Endothelial cell (in vitro differentiated cells): Measurements from ENCODE around the gene DOCK4. TPM values are rescaled to one million over a fixed set of nuclear protein-coding genes. Genes with fewer than 3 reads are reported as not detected.

Experiments used
- DNase-seq: peaks from one replicate; pipeline ENCODE4 v3.0.0; 2021; ENCODE audit warnings: low spot score
- H3K27ac Mint-ChIP-seq: one replicate; pipeline ENCODE4 v1.8.0; 2021; ENCODE audit warnings: mixed read lengths, inconsistent platforms; ENCODE audit not compliant: unreplicated experiment
- H3K27me3 Mint-ChIP-seq: one replicate; pipeline ENCODE4 v1.8.0; 2021; ENCODE audit warnings: mild to moderate bottlenecking, moderate library complexity, mixed read lengths, inconsistent platforms; ENCODE audit not compliant: unreplicated experiment
- H3K36me3 Mint-ChIP-seq: one replicate; pipeline ENCODE4 v1.8.0; 2021; ENCODE audit warnings: mild to moderate bottlenecking, low read depth, mixed read lengths, inconsistent platforms; ENCODE audit not compliant: unreplicated experiment
- H3K4me1 Mint-ChIP-seq: one replicate; pipeline ENCODE4 v1.8.0; 2021; ENCODE audit warnings: mild to moderate bottlenecking, mixed read lengths, inconsistent platforms; ENCODE audit not compliant: unreplicated experiment
- H3K4me3 Mint-ChIP-seq: one replicate; pipeline ENCODE4 v1.8.0; 2021; ENCODE audit warnings: mild to moderate bottlenecking, mixed read lengths, inconsistent platforms; ENCODE audit not compliant: unreplicated experiment
- H3K9me3 Mint-ChIP-seq: one replicate; pipeline ENCODE4 v1.8.0; 2021; ENCODE audit warnings: mixed read lengths, inconsistent platforms; ENCODE audit not compliant: unreplicated experiment
- total RNA-seq: library from RNA; stranded (reverse); fragmentation: NEBNext Ultra II Directional; extraction: Animal tissue kit (Norgen Biotek cat#: 25700); gene quantifications from one replicate; pipeline ENCODE4 v1.2.1, GENCODE V29; 2021; ENCODE audit not compliant: unreplicated experiment
- TF ChIP-seq, protein P1 (sequence below): fragments of 200-600 bp; sonication (generic); IDR thresholded peaks from one replicate; pipeline ENCODE4 v1.5.0; 2021; ENCODE audit warnings: antibody characterized with exemption; ENCODE audit not compliant: unreplicated experiment

The DOCK4 gene
- total RNA-seq, 1 donor from 2014 or later, result 99.2 TPM

DNA sequence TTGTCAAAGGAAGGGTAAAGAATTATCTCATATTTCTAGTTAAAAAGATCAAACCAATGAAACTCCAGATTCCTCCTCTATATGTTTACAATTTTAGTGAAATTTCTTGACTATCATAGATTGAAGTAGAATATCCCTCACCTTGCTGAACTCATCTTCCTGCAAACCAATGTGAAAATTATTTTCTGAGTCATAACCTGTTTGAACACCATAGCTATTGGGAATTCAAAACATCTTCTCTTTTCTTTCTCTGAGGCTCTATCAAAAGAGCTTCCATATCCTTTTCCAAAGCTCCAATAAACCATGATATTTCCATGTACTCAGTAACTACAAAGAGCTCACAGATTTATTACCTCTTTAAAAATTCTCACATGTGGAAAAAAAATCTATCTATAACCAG lies 134.3 kb downstream of the DOCK4 start:
- H3K4me3 Mint-ChIP-seq, result no peak overlapping the region
- peaks cover 45% of the 10 kb centered on the region for H3K4me1 Mint-ChIP-seq
- no peaks in the 10 kb centered on the region for H3K9me3 Mint-ChIP-seq
- peaks cover 16% of the 10 kb centered on the region for H3K36me3 Mint-ChIP-seq
- peaks cover 4% of the 10 kb centered on the region for H3K27me3 Mint-ChIP-seq
- TF ChIP-seq, protein P1, sequence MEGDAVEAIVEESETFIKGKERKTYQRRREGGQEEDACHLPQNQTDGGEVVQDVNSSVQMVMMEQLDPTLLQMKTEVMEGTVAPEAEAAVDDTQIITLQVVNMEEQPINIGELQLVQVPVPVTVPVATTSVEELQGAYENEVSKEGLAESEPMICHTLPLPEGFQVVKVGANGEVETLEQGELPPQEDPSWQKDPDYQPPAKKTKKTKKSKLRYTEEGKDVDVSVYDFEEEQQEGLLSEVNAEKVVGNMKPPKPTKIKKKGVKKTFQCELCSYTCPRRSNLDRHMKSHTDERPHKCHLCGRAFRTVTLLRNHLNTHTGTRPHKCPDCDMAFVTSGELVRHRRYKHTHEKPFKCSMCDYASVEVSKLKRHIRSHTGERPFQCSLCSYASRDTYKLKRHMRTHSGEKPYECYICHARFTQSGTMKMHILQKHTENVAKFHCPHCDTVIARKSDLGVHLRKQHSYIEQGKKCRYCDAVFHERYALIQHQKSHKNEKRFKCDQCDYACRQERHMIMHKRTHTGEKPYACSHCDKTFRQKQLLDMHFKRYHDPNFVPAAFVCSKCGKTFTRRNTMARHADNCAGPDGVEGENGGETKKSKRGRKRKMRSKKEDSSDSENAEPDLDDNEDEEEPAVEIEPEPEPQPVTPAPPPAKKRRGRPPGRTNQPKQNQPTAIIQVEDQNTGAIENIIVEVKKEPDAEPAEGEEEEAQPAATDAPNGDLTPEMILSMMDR, result no peak
- DNase-seq, result no peak
- H3K27ac Mint-ChIP-seq, result no peak overlapping the region

DNA sequence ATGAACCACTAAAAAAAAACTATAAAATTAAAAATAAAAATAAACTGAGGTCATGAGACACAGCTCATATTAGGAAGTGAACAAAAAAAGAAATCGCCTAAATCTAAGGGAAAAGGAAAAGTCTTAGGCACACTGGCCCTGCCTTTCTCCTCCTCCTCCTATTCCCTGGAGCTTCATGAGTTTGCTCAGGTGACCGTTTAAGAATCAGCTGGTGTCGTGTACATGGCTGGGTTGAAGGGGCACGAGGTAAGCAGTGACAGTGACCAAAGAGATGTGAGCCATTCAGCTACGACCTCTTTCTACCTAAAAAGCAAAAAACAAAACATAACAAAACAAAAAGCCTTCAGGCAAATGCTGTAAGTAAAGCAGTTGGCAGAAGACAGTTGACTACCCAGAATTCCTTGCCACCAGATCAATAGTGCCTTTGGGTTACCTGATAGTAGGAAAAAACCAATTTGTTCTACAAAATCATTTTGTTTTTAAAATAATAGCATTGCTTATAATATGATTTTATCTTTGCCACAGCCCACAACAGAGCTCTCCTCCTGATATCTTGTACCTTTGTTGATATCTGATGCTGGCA lies 135.4 kb downstream of the DOCK4 start:
- peaks cover 4% of the 10 kb centered on the region for H3K27me3 Mint-ChIP-seq

DNA sequence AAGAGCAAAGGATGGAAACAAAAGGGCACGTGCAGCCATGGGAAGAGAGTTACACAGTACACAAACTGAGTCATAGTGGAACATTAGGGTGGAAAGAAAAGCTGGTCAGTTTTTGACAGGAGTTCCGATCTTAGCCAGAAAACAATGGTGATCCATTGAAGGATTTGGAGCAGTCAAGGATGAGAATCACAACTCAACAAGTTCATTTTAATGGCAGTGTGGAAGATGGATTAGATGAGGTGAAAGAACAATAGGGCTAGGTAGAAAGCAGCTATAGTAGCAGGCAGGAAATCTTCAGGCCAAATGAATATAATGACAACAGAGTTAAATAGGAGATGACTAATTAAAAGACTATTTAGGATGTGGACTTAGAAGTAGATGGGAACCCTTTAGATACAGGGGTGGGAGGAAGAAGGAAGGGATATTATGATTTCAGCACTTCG lies 136.3 kb downstream of the DOCK4 start:
- Mint-ChIP-seq H3K27ac (no peak overlapping the region), H3K9me3 (no peaks in the 10 kb centered on the region), H3K27me3 (peaks cover 4% of the 10 kb centered on the region), H3K4me3 (no peak overlapping the region), H3K4me1 (peaks cover 44% of the 10 kb centered on the region), H3K36me3 (peaks cover 18% of the 10 kb centered on the region)
- TF ChIP-seq, protein P1, result no peak
- DNase-seq, result no peak

More for the DNA sequence above, 135.4 kb downstream of the DOCK4 start:
- no peak for DNase-seq
- H3K36me3 Mint-ChIP-seq, result peaks cover 16% of the 10 kb centered on the region
- TF ChIP-seq, protein P1, result no peak
- H3K4me1 Mint-ChIP-seq, result peaks cover 41% of the 10 kb centered on the region
- no peak overlapping the region for H3K27ac Mint-ChIP-seq
- H3K4me3 Mint-ChIP-seq, result no peak overlapping the region
- no peaks in the 10 kb centered on the region for H3K9me3 Mint-ChIP-seq

DNA sequence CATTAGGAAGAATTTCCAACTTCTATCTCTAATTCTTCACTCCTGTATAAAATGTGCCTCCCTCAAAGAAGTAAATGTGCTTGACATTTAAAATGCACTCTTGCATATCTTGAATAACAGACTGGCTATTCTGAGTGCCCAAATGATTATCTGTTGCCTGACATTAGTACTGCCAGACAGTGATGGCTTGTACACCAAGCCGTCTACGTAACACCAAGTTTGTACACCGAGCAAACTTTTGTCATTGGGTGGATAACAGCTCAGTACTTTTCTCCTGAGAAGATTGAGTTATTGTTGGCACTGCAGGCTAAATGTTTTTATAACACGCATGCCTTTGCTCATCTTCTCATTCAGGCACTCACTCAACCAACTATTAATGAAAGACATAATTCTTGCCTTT lies 137.2 kb downstream of the DOCK4 start:
- peaks cover 17% of the 10 kb centered on the region for H3K36me3 Mint-ChIP-seq
- DNase-seq, result no peak
- no peak overlapping the region for H3K27ac Mint-ChIP-seq
- no peak overlapping the region for H3K4me3 Mint-ChIP-seq
- H3K4me1 Mint-ChIP-seq, result peaks cover 43% of the 10 kb centered on the region
- TF ChIP-seq, protein P1, result no peak
- peaks cover 4% of the 10 kb centered on the region for H3K27me3 Mint-ChIP-seq
- H3K9me3 Mint-ChIP-seq, result no peaks in the 10 kb centered on the region

DNA sequence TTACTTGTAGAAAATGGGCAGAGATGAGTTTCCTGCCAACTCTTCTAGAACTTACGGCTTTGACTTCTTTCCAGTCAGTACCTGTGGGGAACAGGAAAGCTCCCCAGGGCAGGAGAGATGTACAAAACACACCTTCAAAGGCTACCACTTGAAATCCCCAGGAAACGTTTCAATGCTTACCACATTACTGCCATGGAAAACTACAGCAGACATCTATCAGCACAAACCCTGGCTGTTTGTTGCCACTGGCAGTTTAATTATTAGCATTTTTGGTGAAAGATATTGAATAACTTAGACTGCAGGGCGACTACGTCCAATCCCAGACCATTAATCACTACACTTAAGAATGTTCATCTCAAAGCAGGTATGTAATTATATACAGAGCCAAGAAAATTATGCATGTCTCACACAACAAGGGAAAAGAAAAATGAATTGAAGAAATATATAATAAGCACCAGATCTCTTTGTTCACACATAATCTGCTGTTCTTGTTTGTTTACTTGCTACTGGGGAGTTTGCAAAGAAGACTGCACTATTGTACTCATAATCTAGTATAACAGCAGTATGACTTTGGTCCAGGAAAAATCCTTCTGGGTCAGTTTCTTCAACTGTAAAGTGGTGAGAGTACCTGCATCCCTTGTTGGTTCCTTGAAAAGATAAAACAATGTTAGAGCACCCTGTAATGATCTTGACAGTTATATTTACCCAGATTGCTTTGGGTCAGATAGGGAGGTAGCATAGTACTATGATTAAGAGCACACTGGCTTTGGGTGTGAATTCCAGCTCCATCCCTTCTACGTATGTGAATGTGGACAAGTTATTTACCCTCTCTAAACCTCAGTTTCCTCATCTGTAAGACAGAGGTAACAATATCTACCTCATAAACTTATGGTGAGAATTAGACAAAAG lies 138.3 kb downstream of the DOCK4 start:
- no peak for DNase-seq
- Mint-ChIP-seq H3K27me3 (peaks cover 2% of the 10 kb centered on the region), H3K4me1 (peaks cover 43% of the 10 kb centered on the region), H3K27ac (no peak overlapping the region), H3K9me3 (no peaks in the 10 kb centered on the region), H3K36me3 (peaks cover 15% of the 10 kb centered on the region), H3K4me3 (no peak overlapping the region)
- TF ChIP-seq, protein P1, result no peak
